NCI-H2196 (cell line): ENCODE data around the gene SMC1B.
"Not testable (repeated sequence)": the region's sequence is repeated elsewhere in the genome, so short reads cannot be mapped to it uniquely, and the experiment has no call there.

Experiments
- DNase-seq: peaks from one replicate; lab custom pipeline; 2025; ENCODE audit not compliant: unreplicated experiment; lab: John Stamatoyannopoulos, UW

SMC1B gene

GRCh38 chr22:45422237-45422983 lies 9.0 kb upstream of the SMC1B start:
- DNase-seq: no peak

DNA sequence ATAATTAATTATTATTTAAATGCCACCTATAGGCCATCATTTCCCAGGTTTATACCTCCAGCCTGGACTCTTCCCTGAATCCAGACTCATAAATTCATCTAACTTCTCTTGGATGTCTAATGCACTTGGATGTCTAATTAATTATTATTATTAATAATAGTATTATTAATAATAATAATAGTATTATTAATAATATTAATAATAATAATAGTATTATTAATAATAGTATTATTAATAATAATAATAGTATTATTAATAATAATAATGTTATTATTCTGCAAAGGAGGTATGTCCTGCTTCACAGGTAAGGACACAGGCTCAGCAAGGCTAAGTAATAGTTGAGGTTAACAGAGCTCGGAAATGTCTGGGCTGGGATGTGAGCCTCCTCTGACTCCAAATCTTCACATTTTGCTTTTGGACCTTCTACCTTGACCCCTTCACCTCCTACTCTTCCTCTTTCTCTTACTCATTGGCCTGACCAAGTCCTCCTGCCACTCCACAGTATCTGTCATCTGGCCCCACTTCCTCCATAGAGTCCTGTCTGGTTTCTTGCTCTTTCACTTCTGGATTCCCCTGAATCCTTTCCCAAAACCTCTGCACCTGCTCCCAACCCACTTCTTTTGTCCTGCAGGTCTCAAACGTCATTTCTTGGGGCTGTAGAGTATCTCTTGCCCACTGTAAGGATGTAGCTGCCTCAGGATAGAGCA lies 8.1 kb upstream of the SMC1B start:
- DNase-seq: no peak

- DNase-seq: no peak
Measured at GRCh38 chr22:45420539-45420938, 7.1 kb upstream of the SMC1B start.

DNA sequence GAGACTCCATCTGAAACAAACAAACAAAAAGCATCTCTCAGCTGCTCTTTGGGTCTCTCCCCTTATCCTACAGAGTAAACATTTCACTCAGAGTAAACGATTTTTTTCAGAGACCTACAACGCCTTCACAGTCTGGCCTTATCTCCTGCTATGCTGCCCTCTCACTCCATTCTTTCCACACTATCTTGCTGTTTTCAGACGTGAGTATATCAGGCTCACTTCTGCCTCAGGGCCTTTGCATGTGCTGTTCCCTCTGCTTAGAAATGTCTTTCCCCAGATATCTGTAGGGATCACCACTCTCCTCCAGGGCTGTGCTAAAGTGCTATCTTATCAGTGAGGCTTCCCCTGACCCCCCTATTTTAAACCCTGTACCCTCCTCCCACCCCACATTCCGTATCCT lies 6.6 kb upstream of the SMC1B start:
- no peak for DNase-seq

DNA sequence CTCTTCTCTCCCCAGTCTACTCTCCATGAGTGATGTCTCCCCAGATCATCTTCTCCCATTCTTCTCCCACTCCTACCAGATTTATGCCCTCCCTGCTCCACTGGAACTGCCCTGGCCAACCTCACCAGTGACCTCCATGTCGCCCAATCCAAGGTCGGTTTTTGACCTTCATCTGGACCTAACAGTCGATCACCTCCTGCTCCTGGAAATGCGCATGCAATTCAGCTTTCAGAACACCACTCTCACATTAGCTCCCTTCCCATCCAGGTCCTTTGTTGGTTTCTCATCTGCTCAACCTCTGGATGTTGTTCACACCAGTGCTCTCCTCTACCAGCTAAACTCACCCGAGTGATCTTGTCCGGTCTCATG lies 5.4 kb upstream of the SMC1B start:
- no peak for DNase-seq

DNA sequence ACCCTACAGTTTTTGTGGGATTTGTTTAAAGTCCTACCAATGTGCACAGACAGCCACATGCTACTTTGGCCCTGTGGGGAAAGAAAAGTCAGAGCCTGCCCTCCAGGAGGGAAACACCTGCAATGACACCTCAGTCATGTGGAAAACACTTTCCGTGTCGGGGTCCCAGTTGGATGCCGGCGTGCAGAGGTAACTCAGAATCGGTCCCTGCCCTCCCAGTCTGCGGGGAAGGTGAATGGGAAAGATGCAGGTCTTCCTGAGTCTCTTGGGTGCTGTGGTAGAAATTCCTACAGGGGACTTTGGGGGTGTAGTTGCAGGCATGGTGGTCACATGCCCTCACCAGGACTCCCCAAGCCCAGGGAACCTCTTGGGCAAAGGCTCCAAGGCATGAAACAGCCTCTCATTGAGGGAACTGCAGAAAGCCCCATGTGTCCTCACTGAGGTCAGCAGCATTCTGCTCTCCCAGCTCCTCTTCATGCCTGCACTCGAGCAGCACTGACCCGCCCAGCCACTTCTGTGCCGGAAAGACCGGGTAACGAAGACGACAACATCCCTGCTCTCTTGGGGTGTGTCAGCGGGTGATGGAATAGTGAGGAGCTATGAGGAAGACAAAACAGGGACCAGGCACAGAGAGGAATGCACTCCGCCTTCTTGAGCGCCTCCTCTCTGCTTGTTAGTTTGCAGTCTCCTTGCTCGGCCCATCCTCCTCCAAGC lies 4.8 kb upstream of the SMC1B start:
- no peak for DNase-seq

DNA sequence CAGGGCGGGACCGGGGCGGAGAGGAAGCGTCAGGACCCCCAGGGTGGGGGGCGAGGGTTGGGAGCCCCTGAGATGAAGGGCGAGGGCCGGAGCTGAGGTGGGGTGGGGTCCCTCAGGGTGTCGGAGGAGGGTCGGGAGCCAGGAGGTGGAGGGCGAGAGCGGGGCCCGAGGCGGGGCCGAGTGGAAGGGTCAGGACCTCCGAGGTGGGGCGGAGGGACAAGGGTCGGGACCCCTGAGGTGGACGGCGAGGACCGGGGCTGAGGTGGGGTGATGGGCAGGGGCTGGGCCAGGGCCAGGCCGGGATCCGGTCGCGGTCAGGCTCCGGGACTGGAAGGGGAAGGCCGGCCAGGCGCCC lies 409 bp downstream of the SMC1B start:
- no peak for DNase-seq

- DNase-seq: no peak
Measured at GRCh38 chr22:45407793-45408192, 5.6 kb downstream of the SMC1B start.

DNA sequence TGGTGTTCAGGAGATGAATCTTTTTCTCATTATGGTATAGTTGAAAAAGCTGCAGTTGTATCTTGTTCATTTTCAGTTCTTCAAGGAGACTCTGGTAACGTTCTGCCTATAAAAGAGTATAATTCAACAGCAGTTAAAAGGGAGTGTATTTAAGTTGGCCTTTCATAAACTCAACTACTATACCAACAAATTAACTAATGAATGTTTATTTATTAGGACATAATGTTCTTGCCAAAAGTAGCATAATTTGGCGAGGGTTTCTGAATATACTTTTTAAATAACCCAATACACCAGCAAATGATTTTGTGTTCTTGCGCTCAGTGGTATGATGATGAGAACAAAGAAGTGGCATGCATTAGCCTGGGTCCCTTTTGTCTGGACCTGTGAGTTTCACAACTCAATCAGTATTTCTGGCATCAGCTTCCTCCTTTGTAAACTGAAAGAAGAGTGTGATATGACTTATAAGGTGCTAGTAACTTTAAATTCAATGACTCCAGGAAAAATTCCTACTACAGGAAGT lies 10.9 kb downstream of the SMC1B start:
- DNase-seq: no peak

DNA sequence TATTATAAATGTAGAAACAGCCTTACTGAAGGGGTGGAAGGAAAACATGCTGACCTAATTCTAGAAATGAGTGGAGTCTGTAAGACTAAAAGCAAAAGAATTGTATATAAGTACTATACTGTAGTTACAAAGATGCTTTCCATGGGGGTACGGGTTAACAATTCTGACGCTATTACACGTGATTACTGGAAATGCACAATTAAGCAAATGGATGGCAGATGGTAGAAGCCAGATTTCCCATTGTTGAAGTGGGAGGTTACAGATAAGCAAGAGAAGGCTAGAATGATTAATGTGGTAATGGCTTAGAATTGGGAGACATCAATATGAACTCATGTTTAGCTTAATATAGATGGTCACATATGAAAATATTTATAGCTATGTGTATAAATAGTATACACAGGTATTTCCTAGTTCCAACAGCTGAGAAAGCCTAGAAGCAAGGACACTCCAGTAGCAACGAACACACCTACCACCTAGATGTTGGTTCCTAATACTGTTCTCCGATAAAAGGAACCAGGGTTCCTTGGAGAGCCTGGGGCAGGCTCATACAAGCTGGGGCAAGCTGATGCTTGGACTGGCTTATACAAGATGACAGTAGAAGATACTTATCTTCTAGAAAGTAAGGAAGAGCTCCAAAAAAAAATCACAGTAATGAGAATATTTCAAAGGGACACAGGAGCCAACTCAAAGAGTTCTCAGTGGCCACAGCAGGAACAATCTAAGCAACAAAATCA lies 13.5 kb downstream of the SMC1B start:
- no peak for DNase-seq

- no peak for DNase-seq
Measured at GRCh38 chr22:45398214-45398613, 15.2 kb downstream of the SMC1B start.

- DNase-seq: no peak
Measured at GRCh38 chr22:45397806-45398205, 15.6 kb downstream of the SMC1B start.

DNA sequence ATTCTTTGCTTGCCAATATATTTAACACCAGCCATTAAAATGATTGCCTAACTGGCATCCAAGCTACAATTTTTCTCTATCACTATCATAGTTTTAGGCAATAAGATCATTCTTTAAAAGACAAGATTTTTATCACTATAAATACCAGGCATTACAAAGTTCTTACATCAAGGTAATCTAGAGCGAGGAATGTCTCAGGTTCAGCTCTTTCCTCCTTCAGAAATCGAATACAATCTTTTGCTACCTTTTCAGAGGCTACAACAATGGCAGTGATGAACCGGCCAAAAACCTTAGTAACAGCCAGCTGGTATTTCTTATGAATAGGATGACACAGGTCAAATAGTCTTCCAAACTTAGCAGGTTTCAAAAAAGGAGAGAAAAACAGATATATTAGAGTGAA lies 23.9 kb downstream of the SMC1B start:
- no peak for DNase-seq

- no peak for DNase-seq
Measured at GRCh38 chr22:45381348-45381747, 32.1 kb downstream of the SMC1B start.

- DNase-seq: no peak
Measured at GRCh38 chr22:45376703-45377102, 36.7 kb downstream of the SMC1B start.

DNA sequence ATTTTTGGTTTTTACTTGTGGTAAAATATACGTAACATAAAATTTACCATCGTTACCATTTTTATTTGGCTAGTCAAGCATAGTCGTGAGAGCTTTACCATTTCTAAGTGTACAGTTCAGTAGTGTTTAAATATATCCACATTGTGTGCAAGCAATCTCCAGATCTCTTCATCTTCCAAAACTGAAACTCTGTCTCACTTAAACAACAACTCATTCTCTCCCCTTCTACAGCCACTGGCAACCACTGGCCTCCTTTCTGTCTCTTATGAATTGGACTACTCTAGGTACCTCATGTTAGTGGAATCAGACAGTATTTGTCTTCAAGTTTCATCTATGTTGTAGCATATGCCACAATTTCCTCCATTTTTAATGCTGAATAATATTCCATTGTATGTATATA lies 37.4 kb downstream of the SMC1B start:
- no peak for DNase-seq

DNA sequence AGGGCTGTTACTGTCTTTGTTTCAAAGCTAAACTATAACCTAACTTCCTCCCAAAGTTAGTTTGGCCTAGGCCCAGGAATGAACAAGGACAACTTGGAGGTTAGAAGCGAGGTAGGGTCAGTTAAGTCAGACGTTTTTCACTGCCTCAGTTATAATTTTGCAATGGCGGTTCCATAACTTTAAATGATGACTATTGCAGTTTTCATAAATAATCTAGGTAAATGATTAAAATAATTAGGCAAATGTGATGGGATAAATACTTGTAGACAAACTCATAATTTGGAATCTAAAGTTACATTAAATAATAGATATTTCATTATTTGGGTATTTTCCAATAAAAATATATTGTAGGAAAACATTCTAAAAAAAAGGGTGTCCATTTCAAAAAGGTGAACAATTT lies 39.8 kb downstream of the SMC1B start:
- DNase-seq: not testable (repeated sequence)

DNA sequence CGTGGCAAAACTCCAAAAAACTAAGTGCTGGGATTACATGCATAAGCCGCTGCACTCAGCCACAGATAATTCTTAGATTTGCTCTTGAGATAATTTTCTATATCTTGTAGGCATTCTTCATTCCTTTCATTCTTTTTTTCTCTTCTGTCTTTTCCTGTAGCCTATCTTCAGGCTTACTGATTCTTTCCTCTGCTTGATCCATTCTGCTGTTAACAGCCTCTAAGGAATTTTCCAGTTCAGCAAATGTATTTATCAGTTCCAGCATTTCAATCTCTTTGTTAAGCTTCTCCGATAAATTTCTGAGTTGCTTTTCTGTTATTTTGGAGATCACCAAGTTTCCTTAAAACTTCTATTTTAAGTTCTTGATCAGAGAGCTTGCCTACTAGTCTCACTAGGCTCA lies 46.7 kb downstream of the SMC1B start:
- DNase-seq: no peak

DNA sequence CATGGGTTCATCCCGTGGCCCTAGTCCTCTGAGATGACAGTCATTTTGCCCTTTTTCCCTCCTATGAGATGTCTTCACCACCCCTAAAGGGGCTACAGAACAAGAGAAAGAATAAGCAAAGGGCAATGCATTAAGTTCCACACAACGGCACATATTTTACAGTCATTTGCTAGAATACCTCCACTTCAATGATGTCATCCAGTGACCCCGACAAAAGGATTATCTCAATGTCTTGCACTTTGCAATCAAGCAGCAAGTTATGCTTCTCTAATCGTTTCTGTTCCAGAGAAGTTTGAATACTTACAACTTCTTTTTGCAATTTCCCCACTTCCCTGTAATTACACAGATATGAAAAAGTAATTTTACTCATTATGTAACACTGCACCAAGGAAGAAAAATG lies 53.8 kb downstream of the SMC1B start:
- DNase-seq: no peak

GRCh38 chr22:45358127-45358526 lies 55.3 kb downstream of the SMC1B start:
- no peak for DNase-seq

- DNase-seq: no peak
Measured at GRCh38 chr22:45357490-45357889, 55.9 kb downstream of the SMC1B start.
